K562 (cell line): ENCODE data around the gene LY6G6C. TPM values are rescaled to one million over a fixed set of nuclear protein-coding genes. Genes with fewer than 3 reads are reported as not detected.

Source experiments
- BCOR ChIP-seq: fragments of 450-650 bp; IDR thresholded peaks from 2 replicates; pipeline ENCODE4 v1.6.1; 2016
- BHLHE40 ChIP-seq: IDR thresholded peaks from 2 replicates; pipeline ENCODE4 v1.6.1; 2011; ENCODE audit warnings: low read length, improper control_type of control experiment
- CHD4 ChIP-seq: fragments of 200-600 bp; sonication (generic); IDR thresholded peaks from 3 replicates; pipeline ENCODE4 v1.6.1; 2012; ENCODE audit warnings: low read depth, mild to moderate bottlenecking, mixed read lengths, low read length, inconsistent platforms; ENCODE audit not compliant: insufficient read depth, insufficient replicate concordance, poor library complexity, severe bottlenecking
- KAT2B ChIP-seq: IDR thresholded peaks from one replicate; pipeline ENCODE4 v1.6.1; 2012; ENCODE audit warnings: low read depth, mild to moderate bottlenecking, control low read depth, inconsistent platforms, low read length, moderate library complexity
- KDM4B ChIP-seq, 2 experiments: fragments of 450-650 bp in 1 of 2; sonication (generic) in 1 of 2; IDR thresholded peaks; 2 replicates each; pipeline ENCODE4 v1.6.1; 2016 to 2017; ENCODE audit warnings: borderline replicate concordance in 2 of 2, antibody characterized with exemption in 1 of 2, low read depth in 1 of 2, mild to moderate bottlenecking in 1 of 2
- MAZ ChIP-seq, 2 experiments: fragments of 450-650 bp in 1 of 2; sonication (generic) in 1 of 2; formaldehyde crosslinking; IDR thresholded peaks in 1 of 2; conservative IDR thresholded peaks in 1 of 2; 2 replicates each; pipeline versions ENCODE4 v1.4.0 to v1.5.0; 2020; ENCODE audit warnings: mild to moderate bottlenecking in 1 of 2, missing genetic modification reagents in 1 of 2
- MTA2 ChIP-seq: fragments of 450-650 bp; IDR thresholded peaks from 2 replicates; pipeline ENCODE4 v1.6.1; 2016; ENCODE audit warnings: low read depth
- NUFIP1 ChIP-seq: fragments of 450-650 bp; IDR thresholded peaks from 2 replicates; pipeline ENCODE4 v1.6.1; 2018; ENCODE audit not compliant: partially characterized antibody
- OTX1 ChIP-seq: fragments of 450-650 bp; formaldehyde crosslinking; IDR thresholded peaks from 2 replicates; pipeline ENCODE4 v1.4.0; 2022; ENCODE audit warnings: mild to moderate bottlenecking
- PRMT5 ChIP-seq: sonication (generic); formaldehyde crosslinking; IDR thresholded peaks from 2 replicates; pipeline ENCODE4 v1.5.0; 2020; ENCODE audit warnings: missing genetic modification reagents
- STAT5A ChIP-seq: IDR thresholded peaks from 2 replicates; pipeline ENCODE4 v1.6.1; 2012; ENCODE audit warnings: low read length, inconsistent platforms, borderline replicate concordance
- WHSC1 ChIP-seq: IDR thresholded peaks from one replicate; pipeline ENCODE4 v1.6.1; 2012; ENCODE audit warnings: low read length, control low read depth, inconsistent platforms
- polyA plus RNA-seq, 8 experiments: library from polyadenylated mRNA; depleted of rRNA in 4 of 8; stranded (reverse) in 5 of 8; unstranded in 3 of 8; fragments of >200 nt; fragmentation: Nextera tagmentation in 2 of 8; fragmentation: Illumina TruSeq in 1 of 8; extraction: Ambion mirVana in 2 of 8; extraction: Trizol in 1 of 8; gene quantifications; 2 replicates each; pipeline versions ENCODE4 v1.2.1 to v1.2.3, GENCODE V29; 2011 to 2014; ENCODE audit warnings: inconsistent platforms in 1 of 8, missing spikeins in 1 of 8
- total RNA-seq, 7 experiments: library from RNA; depleted of rRNA in 6 of 7; stranded (reverse); fragments of >200 nt in 6 of 7; fragmentation: Illumina TruSeq in 2 of 7; extraction: Trizol in 2 of 7; gene quantifications; 2 replicates each; pipeline versions ENCODE4 v1.2.1 to v1.2.3, GENCODE V29; 2011 to 2021; ENCODE audit warnings: low replicate concordance in 1 of 7
- TF ChIP-seq, protein P1 (sequence below): fragments of 200-600 bp; sonication (generic); IDR thresholded peaks from one replicate; pipeline ENCODE4 v1.6.1; 2012; ENCODE audit warnings: mild to moderate bottlenecking, low read depth, low read length, inconsistent platforms
- TF ChIP-seq, protein P2 (sequence below): sonication (generic); formaldehyde crosslinking; IDR thresholded peaks from 2 replicates; pipeline ENCODE4 v1.5.0; 2020; ENCODE audit warnings: missing genetic modification reagents

The LY6G6C gene
- total and polyA plus RNA-seq, 9 of the 15 experiments (the other 6 are each of a cell fraction or from before 2014, with no cell fraction given) = 0.06 to 0.20 TPM; not detected in 7

DNA sequence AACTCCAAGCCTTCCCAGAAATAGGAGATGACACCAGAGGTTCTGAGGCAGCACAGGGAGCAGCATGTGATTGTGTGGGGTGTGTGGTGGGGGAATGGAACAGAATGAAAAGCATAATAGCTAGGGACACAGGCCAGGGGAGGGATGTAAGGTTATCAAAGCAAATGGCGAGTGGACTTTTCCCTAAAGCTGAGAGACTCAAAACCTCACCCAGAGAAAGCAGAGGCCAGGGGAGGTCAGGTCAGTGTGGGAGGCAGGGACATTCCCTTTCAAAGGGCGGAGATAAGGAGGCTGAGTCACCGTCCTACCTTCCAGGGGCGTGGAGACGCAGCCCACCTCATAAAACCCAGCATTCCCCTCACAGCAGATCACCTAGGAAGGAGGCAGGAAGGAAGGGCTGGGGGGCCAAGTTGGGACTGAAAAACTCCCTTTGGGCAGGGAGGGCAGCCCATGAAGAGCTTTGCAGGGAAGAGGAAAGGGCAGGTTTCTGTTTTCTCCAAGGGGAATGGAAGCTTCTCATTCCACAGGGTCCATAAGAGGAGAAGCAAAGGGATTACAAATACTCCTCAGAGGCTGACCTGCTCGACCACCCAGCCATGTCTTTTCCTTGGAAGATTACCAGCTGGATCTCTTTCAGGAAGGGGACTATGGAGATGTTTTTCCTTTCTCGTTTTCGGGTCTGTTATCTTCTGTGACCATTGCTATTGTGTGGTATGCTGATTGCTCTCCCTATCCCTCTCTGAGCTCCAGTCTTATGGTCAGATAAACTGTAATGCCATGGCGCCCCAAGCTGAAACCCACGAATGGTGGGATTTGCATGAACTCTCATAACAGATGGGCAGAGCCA lies 31.1 kb downstream of the LY6G6C start (continued):
- TF ChIP-seq MTA2 (peak; percentile 73; the same call in 1 of the 2 replicates), NUFIP1 (no peak), BCOR (peak; percentile 96), MAZ (CRISPR knock-in tag; conservative IDR thresholded peaks at IDR 0.05 in 1 of 2, IDR thresholded peaks at IDR 0.05 in 1 of 2) (peak; percentile 28 to 72; a peak in 2 of 4 replicates), KDM4B (IDR thresholded peaks at IDR 0.05; ENCODE audit: borderline replicate concordance in 2 of 2, low read depth in 1 of 2) (peak in 1 of 2 experiments; percentile 54; a peak in 1 of 4 replicates), CHD4 (peak; percentile 88), OTX1 (CRISPR knock-in tag) (peak; percentile 83), KAT2B (no peak), PRMT5 (CRISPR knock-in tag) (no peak), BHLHE40 (no peak; the same call in 1 of the 2 replicates), WHSC1 (peak; percentile 83), STAT5A (peak; percentile 69)
- TF ChIP-seq, protein P1, sequence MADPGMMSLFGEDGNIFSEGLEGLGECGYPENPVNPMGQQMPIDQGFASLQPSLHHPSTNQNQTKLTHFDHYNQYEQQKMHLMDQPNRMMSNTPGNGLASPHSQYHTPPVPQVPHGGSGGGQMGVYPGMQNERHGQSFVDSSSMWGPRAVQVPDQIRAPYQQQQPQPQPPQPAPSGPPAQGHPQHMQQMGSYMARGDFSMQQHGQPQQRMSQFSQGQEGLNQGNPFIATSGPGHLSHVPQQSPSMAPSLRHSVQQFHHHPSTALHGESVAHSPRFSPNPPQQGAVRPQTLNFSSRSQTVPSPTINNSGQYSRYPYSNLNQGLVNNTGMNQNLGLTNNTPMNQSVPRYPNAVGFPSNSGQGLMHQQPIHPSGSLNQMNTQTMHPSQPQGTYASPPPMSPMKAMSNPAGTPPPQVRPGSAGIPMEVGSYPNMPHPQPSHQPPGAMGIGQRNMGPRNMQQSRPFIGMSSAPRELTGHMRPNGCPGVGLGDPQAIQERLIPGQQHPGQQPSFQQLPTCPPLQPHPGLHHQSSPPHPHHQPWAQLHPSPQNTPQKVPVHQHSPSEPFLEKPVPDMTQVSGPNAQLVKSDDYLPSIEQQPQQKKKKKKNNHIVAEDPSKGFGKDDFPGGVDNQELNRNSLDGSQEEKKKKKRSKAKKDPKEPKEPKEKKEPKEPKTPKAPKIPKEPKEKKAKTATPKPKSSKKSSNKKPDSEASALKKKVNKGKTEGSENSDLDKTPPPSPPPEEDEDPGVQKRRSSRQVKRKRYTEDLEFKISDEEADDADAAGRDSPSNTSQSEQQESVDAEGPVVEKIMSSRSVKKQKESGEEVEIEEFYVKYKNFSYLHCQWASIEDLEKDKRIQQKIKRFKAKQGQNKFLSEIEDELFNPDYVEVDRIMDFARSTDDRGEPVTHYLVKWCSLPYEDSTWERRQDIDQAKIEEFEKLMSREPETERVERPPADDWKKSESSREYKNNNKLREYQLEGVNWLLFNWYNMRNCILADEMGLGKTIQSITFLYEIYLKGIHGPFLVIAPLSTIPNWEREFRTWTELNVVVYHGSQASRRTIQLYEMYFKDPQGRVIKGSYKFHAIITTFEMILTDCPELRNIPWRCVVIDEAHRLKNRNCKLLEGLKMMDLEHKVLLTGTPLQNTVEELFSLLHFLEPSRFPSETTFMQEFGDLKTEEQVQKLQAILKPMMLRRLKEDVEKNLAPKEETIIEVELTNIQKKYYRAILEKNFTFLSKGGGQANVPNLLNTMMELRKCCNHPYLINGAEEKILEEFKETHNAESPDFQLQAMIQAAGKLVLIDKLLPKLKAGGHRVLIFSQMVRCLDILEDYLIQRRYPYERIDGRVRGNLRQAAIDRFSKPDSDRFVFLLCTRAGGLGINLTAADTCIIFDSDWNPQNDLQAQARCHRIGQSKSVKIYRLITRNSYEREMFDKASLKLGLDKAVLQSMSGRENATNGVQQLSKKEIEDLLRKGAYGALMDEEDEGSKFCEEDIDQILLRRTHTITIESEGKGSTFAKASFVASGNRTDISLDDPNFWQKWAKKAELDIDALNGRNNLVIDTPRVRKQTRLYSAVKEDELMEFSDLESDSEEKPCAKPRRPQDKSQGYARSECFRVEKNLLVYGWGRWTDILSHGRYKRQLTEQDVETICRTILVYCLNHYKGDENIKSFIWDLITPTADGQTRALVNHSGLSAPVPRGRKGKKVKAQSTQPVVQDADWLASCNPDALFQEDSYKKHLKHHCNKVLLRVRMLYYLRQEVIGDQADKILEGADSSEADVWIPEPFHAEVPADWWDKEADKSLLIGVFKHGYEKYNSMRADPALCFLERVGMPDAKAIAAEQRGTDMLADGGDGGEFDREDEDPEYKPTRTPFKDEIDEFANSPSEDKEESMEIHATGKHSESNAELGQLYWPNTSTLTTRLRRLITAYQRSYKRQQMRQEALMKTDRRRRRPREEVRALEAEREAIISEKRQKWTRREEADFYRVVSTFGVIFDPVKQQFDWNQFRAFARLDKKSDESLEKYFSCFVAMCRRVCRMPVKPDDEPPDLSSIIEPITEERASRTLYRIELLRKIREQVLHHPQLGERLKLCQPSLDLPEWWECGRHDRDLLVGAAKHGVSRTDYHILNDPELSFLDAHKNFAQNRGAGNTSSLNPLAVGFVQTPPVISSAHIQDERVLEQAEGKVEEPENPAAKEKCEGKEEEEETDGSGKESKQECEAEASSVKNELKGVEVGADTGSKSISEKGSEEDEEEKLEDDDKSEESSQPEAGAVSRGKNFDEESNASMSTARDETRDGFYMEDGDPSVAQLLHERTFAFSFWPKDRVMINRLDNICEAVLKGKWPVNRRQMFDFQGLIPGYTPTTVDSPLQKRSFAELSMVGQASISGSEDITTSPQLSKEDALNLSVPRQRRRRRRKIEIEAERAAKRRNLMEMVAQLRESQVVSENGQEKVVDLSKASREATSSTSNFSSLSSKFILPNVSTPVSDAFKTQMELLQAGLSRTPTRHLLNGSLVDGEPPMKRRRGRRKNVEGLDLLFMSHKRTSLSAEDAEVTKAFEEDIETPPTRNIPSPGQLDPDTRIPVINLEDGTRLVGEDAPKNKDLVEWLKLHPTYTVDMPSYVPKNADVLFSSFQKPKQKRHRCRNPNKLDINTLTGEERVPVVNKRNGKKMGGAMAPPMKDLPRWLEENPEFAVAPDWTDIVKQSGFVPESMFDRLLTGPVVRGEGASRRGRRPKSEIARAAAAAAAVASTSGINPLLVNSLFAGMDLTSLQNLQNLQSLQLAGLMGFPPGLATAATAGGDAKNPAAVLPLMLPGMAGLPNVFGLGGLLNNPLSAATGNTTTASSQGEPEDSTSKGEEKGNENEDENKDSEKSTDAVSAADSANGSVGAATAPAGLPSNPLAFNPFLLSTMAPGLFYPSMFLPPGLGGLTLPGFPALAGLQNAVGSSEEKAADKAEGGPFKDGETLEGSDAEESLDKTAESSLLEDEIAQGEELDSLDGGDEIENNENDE = no peak
- TF ChIP-seq, protein P2, sequence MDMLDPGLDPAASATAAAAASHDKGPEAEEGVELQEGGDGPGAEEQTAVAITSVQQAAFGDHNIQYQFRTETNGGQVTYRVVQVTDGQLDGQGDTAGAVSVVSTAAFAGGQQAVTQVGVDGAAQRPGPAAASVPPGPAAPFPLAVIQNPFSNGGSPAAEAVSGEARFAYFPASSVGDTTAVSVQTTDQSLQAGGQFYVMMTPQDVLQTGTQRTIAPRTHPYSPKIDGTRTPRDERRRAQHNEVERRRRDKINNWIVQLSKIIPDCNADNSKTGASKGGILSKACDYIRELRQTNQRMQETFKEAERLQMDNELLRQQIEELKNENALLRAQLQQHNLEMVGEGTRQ (CRISPR knock-in tag) = no peak
